D721Med (cell line): ENCODE measurements around the gene TCERG1L.

Experiments used
- DNase-seq: peaks from one replicate; pipeline ENCODE4 v3.0.0; 2011; ENCODE audit warnings: low spot score; ENCODE audit not compliant: insufficient read length
- FAIRE-seq: peaks from 2 replicates; lab custom pipeline; 2011; peaks lifted over from hg19 to GRCh38; lab: Jason Lieb, UNC
- TF ChIP-seq, protein P1 (sequence below): IDR thresholded peaks from 2 replicates; pipeline ENCODE4 v1.5.1; 2012; ENCODE audit warnings: mild to moderate bottlenecking, control low read depth; ENCODE audit not compliant: insufficient read depth; ENCODE audit errors: missing control alignments

The TCERG1L gene

DNA sequence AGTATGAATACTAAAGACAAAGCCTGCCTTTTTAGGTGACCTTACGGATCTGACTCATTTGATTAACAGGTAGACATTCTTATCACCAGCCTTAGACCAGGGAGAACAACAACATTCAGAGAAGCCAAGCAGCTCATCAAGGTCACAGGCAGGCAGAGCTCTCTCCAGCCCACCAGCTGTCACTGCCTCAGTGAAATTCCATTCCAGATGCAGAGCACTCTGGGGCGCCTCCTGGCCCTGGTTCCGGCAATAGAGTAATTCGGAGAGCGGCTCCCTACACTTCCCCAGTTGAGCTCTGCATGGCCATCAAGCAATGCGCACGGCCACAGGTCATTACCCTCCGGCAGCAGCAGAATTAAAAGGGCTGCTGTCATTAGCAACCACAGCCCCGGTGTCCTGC is 164.7 kb downstream of the TCERG1L start:
- FAIRE-seq (no peak), DNase-seq (no peak)
- TF ChIP-seq, protein P1, sequence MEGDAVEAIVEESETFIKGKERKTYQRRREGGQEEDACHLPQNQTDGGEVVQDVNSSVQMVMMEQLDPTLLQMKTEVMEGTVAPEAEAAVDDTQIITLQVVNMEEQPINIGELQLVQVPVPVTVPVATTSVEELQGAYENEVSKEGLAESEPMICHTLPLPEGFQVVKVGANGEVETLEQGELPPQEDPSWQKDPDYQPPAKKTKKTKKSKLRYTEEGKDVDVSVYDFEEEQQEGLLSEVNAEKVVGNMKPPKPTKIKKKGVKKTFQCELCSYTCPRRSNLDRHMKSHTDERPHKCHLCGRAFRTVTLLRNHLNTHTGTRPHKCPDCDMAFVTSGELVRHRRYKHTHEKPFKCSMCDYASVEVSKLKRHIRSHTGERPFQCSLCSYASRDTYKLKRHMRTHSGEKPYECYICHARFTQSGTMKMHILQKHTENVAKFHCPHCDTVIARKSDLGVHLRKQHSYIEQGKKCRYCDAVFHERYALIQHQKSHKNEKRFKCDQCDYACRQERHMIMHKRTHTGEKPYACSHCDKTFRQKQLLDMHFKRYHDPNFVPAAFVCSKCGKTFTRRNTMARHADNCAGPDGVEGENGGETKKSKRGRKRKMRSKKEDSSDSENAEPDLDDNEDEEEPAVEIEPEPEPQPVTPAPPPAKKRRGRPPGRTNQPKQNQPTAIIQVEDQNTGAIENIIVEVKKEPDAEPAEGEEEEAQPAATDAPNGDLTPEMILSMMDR = no peak

DNA sequence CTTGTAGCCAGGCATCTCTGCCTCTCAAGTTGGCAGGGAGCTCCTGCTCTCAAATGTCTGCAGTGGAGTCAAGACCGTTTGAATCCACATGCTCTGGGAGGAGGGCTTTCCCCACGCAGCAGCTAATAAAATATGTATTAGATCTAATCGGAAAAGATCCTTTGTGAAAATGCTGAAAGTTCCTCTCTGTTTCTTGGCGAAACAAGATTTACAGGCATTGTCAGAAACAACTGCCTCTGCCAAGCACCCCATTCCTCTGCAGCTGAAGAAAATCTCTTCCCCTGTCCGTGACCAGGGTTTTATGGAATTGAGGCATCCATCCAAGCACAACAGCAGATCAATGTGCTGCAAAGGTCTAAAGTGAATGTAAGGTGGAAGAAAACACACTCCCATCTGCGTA is 165.8 kb downstream of the TCERG1L start:
- no peak for FAIRE-seq
- DNase-seq = no peak
- TF ChIP-seq, protein P1 = no peak

DNA sequence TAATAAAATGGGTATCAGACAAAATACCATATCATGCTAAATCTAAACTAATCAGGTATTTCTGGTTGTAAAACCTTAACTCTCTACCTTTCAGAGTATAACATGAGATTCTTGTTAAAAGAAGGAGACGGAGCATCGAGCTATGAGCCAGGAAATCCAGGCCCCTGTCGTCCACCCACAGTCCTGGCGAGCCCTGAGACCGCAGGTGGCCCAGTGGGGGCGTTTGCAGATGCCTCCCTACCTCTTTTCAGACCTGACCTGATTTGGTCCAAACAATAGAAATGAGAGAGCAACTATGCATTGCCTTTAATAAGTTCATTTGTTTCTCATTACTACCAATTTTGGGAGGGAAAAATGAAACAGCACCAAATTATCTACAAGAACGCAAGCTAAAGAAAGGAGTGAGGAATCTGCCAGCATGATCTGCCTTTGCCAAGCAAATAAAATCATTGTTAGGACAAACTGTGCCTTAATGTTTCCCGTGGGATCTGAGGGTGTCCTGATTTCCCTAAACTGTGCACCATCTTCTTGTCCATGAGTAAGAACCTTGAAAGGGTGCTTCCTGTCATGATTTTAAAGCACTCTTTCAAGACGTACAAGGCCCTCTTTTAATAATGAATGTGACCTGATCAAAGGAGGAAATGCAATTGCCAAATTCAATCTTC is 166.7 kb downstream of the TCERG1L start:
- TF ChIP-seq, protein P1 = no peak
- no peak for FAIRE-seq
- no peak for DNase-seq

DNA sequence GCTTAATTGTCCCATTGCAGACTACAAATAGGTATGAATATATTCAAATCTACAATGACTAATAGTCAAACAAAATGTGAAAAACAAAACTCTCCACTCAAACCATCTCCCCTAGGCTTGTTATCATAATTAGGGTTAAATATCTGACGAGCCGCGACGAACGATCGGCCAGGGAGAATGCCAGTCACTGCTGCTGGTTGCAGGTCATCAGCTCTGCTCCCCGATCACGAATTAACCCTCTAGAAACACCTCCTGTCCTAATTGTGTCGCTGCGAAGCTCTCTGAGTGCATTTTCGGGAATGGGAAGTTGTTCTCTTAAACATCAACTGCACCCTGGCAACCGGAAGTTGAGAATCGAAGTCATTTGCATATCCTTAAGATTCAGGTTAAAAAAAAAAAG is 167.3 kb downstream of the TCERG1L start:
- TF ChIP-seq, protein P1 = no peak
- no peak for DNase-seq
- FAIRE-seq = no peak

DNA sequence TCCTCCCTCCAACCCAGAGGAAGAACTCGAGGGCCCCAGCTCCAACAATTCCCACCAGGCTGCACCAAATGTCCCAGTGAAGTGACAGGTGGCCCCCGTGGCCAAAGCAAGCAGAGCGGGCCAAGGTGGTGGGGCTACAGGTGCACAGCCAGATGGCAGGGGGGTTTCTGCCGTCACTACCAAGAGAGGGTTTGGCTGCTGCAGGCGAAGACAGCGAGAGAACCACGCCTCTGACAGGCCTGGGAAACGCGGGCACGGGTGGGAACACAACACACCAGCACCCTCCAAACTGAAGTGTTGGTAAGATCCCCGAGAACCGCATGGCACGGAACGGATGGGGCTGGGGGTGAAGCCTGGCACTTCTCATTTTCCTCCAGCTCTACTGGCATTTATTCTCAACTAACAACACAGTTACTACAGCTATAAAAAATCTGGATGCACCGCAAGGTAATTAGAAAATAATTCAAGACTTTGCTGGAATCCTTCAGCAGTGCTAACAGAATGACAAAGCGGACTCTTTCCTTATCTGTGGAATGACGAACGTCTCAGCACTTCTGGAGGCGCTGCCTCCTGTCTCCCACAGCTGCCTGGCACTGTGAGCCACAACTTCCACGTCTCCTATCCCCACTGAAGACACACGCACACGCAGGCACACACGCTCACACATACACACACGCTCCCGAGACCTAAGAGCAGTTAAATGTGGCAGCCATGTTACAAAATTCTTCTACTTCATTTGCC is 167.9 kb downstream of the TCERG1L start:
- DNase-seq (no peak), FAIRE-seq (no peak)
- TF ChIP-seq, protein P1 = no peak

DNA sequence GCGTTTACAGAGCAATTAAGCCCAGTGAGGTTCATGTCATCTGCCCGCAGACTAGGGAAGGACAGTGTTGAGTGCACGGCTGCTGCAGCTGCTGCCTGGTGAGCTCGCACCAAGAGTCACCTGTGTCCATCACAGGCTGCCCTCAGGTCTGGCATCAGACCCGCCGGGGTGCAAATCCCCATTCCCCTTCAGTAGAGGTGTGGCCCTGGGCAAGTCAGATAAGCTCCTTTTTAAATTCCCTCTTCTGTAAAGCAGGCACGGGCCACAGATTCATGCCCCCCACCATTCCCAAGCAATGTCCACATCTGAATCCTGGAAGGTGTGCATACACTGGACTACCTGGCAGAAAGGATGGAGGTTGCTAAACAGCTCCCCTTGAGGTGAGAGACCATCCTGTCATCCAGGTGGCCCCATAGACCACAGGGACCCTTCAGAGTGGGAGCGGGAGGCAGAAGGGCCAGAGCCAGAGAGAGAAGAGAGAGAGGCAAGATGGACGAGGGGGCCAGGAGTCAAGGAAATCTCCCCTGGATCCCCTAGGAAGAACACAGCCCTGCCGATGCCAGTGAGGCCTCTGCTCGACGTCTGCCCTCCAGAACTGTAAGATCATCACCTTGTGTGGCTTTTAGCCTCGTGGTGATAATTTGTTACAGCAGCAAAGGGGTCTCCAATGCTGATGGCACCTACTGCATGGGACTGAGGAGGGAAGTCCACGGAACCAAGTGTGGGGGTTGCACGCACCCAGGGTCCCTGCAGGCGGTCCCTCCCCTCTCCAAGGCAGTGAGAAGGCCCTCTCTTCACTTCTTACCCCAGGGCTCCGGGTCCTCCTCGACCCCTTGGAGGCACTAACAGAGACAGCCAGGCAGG is 168.8 kb downstream of the TCERG1L start:
- TF ChIP-seq, protein P1 = no peak
- no peak for FAIRE-seq
- no peak for DNase-seq
